Upper lobe of left lung (tissue), 4 donors: ENCODE measurements around the gene GBX1.

Source experiments
- EP300 ChIP-seq, 4 donors: sonication (generic); formaldehyde crosslinking; IDR thresholded peaks; one replicate each; pipeline ENCODE4 v1.5.1; 2017; ENCODE audit warnings: antibody characterized with exemption in 4 of 4, control low read depth in 2 of 4
- TF ChIP-seq, protein P1 (sequence below), 6 experiments: fragments of 450-650 bp in 4 of 6; fragments of 200-600 bp in 2 of 6; sonication (generic) in 2 of 6; IDR thresholded peaks; one replicate each; pipeline ENCODE4 v1.5.1; 2016 to 2019; ENCODE audit warnings: antibody characterized with exemption in 6 of 6

- TF ChIP-seq, protein P1, sequence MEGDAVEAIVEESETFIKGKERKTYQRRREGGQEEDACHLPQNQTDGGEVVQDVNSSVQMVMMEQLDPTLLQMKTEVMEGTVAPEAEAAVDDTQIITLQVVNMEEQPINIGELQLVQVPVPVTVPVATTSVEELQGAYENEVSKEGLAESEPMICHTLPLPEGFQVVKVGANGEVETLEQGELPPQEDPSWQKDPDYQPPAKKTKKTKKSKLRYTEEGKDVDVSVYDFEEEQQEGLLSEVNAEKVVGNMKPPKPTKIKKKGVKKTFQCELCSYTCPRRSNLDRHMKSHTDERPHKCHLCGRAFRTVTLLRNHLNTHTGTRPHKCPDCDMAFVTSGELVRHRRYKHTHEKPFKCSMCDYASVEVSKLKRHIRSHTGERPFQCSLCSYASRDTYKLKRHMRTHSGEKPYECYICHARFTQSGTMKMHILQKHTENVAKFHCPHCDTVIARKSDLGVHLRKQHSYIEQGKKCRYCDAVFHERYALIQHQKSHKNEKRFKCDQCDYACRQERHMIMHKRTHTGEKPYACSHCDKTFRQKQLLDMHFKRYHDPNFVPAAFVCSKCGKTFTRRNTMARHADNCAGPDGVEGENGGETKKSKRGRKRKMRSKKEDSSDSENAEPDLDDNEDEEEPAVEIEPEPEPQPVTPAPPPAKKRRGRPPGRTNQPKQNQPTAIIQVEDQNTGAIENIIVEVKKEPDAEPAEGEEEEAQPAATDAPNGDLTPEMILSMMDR (IDR thresholded peaks at IDR 0.05): no peak
- TF ChIP-seq EP300 (IDR thresholded peaks at IDR 0.05): no peak
Measured at GRCh38 chr7:151120896-151121295, 46.6 kb downstream of the GBX1 start.
